ENCODE data around the gene NOP9. TPM values are rescaled to one million over a fixed set of nuclear protein-coding genes. Genes with fewer than 3 reads are reported as not detected.

The NOP9 gene
- total and polyA plus RNA-seq, 8 donors: 6.2 to 13.9 (median 9.7) TPM

- DNase-seq: peak in 1 of 6 donors; percentile 20
- Histone ChIP-seq H3K9me3 (no peaks in the 10 kb centered on the region), H3K4me3 (no peak overlapping the region), H3K27ac (no peak overlapping the region), H3K27me3 (no peaks in the 10 kb centered on the region), H3K4me1 (no peaks in the 10 kb centered on the region), H3K36me3 (no peaks in the 10 kb centered on the region)
- FAIRE-seq: no peak
- TF ChIP-seq, protein P1, sequence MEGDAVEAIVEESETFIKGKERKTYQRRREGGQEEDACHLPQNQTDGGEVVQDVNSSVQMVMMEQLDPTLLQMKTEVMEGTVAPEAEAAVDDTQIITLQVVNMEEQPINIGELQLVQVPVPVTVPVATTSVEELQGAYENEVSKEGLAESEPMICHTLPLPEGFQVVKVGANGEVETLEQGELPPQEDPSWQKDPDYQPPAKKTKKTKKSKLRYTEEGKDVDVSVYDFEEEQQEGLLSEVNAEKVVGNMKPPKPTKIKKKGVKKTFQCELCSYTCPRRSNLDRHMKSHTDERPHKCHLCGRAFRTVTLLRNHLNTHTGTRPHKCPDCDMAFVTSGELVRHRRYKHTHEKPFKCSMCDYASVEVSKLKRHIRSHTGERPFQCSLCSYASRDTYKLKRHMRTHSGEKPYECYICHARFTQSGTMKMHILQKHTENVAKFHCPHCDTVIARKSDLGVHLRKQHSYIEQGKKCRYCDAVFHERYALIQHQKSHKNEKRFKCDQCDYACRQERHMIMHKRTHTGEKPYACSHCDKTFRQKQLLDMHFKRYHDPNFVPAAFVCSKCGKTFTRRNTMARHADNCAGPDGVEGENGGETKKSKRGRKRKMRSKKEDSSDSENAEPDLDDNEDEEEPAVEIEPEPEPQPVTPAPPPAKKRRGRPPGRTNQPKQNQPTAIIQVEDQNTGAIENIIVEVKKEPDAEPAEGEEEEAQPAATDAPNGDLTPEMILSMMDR (IDR thresholded peaks at IDR 0.05): no peak
- no peak for ATAC-seq
- WGBS, 2 donors: 84 to 90% methylated on average over 9 of the region's 9 CpGs
- intact Hi-C loops (cut with DNase I): no loop called here
Observed at GRCh38 chr14:24258119-24258518, 41.5 kb upstream of the NOP9 start.

GRCh38 chr14:24258548-24259265, 40.9 kb upstream of the NOP9 start:
- intact Hi-C loops (cut with DNase I): no loop called here
- no peak for FAIRE-seq
- peak in 2 of 6 donors; percentile 35 to 42 for DNase-seq
- H3K27me3 ChIP-seq: no peaks in the 10 kb centered on the region
- H3K27ac ChIP-seq: peak overlapping the region in 3 of 4 donors; percentile 61 to 78 (median 64)
- no peak overlapping the region for H3K4me3 ChIP-seq
- WGBS, 2 donors: 82 to 90% methylated on average over 18 of the region's 18 CpGs
- H3K9me3 ChIP-seq: no peaks in the 10 kb centered on the region
- TF ChIP-seq, protein P1 (IDR thresholded peaks at IDR 0.05): no peak
- H3K4me1 ChIP-seq: no peaks in the 10 kb centered on the region
- ATAC-seq: peak in 1 of 4 donors; percentile 5
- H3K36me3 ChIP-seq: no peaks in the 10 kb centered on the region

DNA sequence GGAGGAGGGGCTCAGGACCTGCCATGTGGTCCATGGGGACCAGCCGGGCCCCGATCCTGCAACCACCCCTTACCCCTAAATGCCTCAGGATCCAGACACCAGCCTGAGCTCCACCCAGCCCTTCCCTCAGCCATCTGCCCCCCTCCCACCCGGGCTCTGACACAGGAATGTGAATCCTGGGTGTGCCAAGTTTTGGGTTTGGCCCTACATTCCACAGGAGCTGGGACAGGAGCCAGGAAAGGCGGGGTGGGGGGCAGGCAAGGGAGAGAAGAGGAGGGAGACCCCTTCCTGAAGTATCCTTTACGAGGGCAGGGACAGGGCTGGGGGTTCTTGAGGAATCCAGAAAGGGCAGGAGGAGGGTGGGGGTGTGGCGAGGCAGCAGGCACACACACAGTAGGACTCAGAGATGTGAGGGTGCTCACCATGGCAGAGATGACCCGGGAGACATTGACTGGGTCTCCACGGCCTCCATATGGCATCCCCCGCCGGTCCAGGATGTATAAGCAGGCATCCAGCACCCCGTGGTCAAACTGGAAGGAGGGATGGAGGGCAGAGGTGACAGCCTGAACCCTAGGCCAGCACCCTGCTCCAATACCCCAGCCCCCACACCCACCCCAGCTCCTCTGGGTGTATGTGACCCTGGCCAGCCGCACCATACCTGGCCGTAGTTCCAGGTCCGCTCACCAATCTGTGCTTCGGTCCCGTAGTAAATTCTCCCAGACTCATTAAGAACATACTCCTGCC, 40.2 kb upstream of the NOP9 start:
- TF ChIP-seq, protein P1 (IDR thresholded peaks at IDR 0.05): no peak
- Histone ChIP-seq H3K9me3 (no peaks in the 10 kb centered on the region), H3K36me3 (no peaks in the 10 kb centered on the region), H3K4me1 (no peaks in the 10 kb centered on the region), H3K4me3 (no peak overlapping the region), H3K27ac (peak overlapping the region; percentile 44 to 78 (median 62)), H3K27me3 (no peaks in the 10 kb centered on the region)
- ATAC-seq (peak; percentile 14 to 79 (median 62)), DNase-seq (peak in 4 of 6 donors; percentile 70 to 86 (median 80)), FAIRE-seq (no peak)
- 62 to 67% methylated on average over 15 to 16 of the region's 16 CpGs for WGBS, 2 donors
- intact Hi-C loops (cut with DNase I): no loop called here

GRCh38 chr14:24260026-24260779, 39.4 kb upstream of the NOP9 start:
- H3K36me3 ChIP-seq: no peaks in the 10 kb centered on the region
- intact Hi-C loops (cut with DNase I): no loop called here
- DNase-seq (peak in 2 of 6 donors; percentile 32 to 60), ATAC-seq (peak; percentile 27 to 76 (median 62)), FAIRE-seq (no peak)
- H3K27me3 ChIP-seq: no peaks in the 10 kb centered on the region
- WGBS, 2 donors: 72% methylated on average over 16 of the region's 16 CpGs
- H3K27ac ChIP-seq: peak overlapping the region in 3 of 4 donors; percentile 61 to 78 (median 64)
- TF ChIP-seq, protein P1 (IDR thresholded peaks at IDR 0.05): no peak
- H3K4me3 ChIP-seq: no peak overlapping the region
- H3K4me1 ChIP-seq: no peaks in the 10 kb centered on the region
- no peaks in the 10 kb centered on the region for H3K9me3 ChIP-seq
